OCI-LY7 (cell line): Measurements from ENCODE around the gene MAPK6.

Experiments used
- EZH2phosphoT487 ChIP-seq: fragments of 200-600 bp; sonication (generic); IDR thresholded peaks from 2 replicates; pipeline ENCODE4 v1.6.1; 2018; ENCODE audit warnings: low read depth, borderline replicate concordance, mild to moderate bottlenecking, mixed run types, antibody characterized with exemption, low read length, moderate library complexity, mixed read lengths
- TF ChIP-seq, protein P1 (sequence below): fragments of 200-600 bp; sonication (generic); conservative IDR thresholded peaks from 2 replicates; pipeline ENCODE4 v1.5.1; 2014; ENCODE audit warnings: mild to moderate bottlenecking, antibody characterized with exemption, low read length, moderate library complexity, mixed read lengths

DNA sequence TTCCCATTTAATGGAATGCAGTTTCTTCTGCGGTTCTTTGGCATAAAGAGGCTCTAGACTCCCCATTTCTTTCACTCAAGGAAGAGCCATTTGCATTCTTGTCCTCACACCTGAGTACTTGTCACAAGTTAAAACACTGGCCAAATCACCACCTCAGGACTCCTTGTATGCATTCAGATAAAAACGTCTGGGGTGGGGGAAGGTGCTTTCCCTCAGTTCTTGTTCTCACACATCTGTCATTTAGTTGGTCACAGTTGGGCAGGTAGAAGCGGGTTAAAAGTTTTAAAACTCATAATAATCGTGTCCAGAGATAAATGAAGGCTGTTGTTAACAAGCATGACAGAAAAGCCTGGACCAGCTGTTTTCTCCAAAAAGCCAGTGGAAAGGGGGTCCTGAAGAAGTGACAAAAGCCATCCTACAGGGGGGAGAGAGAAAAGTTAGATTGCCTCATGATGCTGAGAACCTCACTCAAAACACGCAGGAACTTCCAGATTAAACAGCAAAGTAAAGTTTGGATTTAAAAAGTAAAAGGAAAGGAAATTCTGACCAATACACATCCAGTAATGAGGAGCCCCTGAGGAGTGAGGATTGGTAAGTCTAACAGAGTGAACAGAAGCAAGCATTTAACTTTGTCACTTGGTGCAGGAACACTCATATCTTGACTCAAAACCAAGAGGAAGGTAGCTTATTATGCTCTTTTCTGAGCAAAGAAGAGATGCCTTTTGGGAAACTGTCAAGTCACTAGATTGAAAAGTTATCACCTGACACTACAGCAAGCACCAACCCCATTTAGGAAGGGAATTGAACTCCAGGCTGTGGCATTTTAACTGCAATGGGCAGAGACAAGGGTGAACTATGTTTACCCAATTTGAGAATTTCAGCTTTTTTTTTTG is 90.8 kb downstream of the MAPK6 start:
- TF ChIP-seq, protein P1, sequence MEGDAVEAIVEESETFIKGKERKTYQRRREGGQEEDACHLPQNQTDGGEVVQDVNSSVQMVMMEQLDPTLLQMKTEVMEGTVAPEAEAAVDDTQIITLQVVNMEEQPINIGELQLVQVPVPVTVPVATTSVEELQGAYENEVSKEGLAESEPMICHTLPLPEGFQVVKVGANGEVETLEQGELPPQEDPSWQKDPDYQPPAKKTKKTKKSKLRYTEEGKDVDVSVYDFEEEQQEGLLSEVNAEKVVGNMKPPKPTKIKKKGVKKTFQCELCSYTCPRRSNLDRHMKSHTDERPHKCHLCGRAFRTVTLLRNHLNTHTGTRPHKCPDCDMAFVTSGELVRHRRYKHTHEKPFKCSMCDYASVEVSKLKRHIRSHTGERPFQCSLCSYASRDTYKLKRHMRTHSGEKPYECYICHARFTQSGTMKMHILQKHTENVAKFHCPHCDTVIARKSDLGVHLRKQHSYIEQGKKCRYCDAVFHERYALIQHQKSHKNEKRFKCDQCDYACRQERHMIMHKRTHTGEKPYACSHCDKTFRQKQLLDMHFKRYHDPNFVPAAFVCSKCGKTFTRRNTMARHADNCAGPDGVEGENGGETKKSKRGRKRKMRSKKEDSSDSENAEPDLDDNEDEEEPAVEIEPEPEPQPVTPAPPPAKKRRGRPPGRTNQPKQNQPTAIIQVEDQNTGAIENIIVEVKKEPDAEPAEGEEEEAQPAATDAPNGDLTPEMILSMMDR: no peak
- no peak for TF ChIP-seq EZH2phosphoT487
